Mucosa of rectum (tissue), 2 donors: Measurements from ENCODE around the gene SNX22.

Source experiments
- H3K27ac ChIP-seq, 2 donors: one replicate each; pipeline ENCODE4 v1.7.0; 2013; ENCODE audit warnings: inconsistent platforms in 2 of 2, low read depth in 2 of 2, low read length in 2 of 2
- H3K27me3 ChIP-seq, 2 donors: one replicate each; pipeline ENCODE4 v1.7.0; 2013; ENCODE audit warnings: low read length in 2 of 2; ENCODE audit not compliant: control insufficient read depth in 2 of 2, insufficient read depth in 2 of 2
- H3K36me3 ChIP-seq, 2 donors: one replicate each; pipeline ENCODE4 v1.7.0; 2013; ENCODE audit warnings: low read length in 2 of 2; ENCODE audit not compliant: control insufficient read depth in 2 of 2, insufficient read depth in 2 of 2
- H3K4me1 ChIP-seq, 2 donors: one replicate each; pipeline ENCODE4 v1.7.0; 2013; ENCODE audit warnings: low read length in 2 of 2, mild to moderate bottlenecking in 1 of 2; ENCODE audit not compliant: control insufficient read depth in 2 of 2, insufficient read depth in 2 of 2
- H3K4me3 ChIP-seq, 2 donors: one replicate each; pipeline ENCODE4 v1.7.0; 2013; ENCODE audit warnings: low read length in 2 of 2
- H3K9ac ChIP-seq, 2 donors: one replicate each; pipeline ENCODE4 v1.7.0; 2013; ENCODE audit warnings: low read length in 2 of 2, low read depth in 1 of 2, mild to moderate bottlenecking in 1 of 2
- H3K9me3 ChIP-seq, 2 donors: one replicate each; pipeline ENCODE4 v1.7.0; 2013; ENCODE audit warnings: low read length in 2 of 2; ENCODE audit not compliant: control insufficient read depth in 2 of 2
- donor health status: healthy.
- donor health status: Normal muscosa, but diverticular disease.

The SNX22 gene

GRCh38 chr15:64133623-64134344 lies 17.7 kb upstream of the SNX22 start:
- no peak overlapping the region for H3K4me3 ChIP-seq
- no peaks in the 10 kb centered on the region for H3K27me3 ChIP-seq
- H3K9ac ChIP-seq, result no peak overlapping the region
- no peaks in the 10 kb centered on the region for H3K4me1 ChIP-seq
- no peaks in the 10 kb centered on the region for H3K9me3 ChIP-seq
- no peak overlapping the region for H3K27ac ChIP-seq
- H3K36me3 ChIP-seq, result peaks cover 80 to 85% of the 10 kb centered on the region in 2 donors

DNA sequence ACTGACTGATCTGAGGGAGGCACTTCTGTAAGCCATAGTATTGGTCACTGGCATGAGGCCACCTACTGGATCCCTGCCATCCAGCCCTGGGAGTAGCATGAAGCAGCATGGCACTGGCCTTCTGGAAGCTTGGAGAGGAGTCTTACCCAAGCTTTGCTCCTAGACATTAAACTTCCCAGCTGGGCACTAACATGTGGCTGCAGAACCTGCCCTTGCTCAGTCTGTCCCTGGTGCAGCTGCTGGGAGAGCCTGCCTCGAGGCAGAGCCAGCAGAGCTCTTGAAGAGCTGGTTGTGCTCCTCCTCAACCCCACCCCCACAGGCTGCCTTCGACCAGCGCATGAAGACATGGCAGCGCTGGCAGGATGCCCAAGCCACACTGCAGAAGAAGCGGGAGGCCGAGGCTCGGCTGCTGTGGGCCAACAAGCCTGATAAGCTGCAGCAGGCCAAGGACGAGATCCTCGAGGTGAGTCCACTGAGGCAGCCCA lies 17.1 kb upstream of the SNX22 start:
- H3K4me3 ChIP-seq, result no peak overlapping the region
- H3K27me3 ChIP-seq, result no peaks in the 10 kb centered on the region
- no peaks in the 10 kb centered on the region for H3K9me3 ChIP-seq
- no peak overlapping the region for H3K27ac ChIP-seq
- no peak overlapping the region for H3K9ac ChIP-seq
- H3K4me1 ChIP-seq, result no peaks in the 10 kb centered on the region
- H3K36me3 ChIP-seq, result peaks cover 77 to 82% of the 10 kb centered on the region in 2 donors

GRCh38 chr15:64136347-64136746 lies 15.2 kb upstream of the SNX22 start:
- H3K4me3 ChIP-seq, result no peak overlapping the region
- H3K36me3 ChIP-seq, result peaks cover 63 to 68% of the 10 kb centered on the region in 2 donors
- H3K9me3 ChIP-seq, result no peaks in the 10 kb centered on the region
- H3K27ac ChIP-seq, result no peak overlapping the region
- H3K4me1 ChIP-seq, result no peaks in the 10 kb centered on the region
- no peak overlapping the region for H3K9ac ChIP-seq
- H3K27me3 ChIP-seq, result no peaks in the 10 kb centered on the region

GRCh38 chr15:64137226-64137833 lies 14.2 kb upstream of the SNX22 start:
- Histone ChIP-seq H3K27ac (no peak overlapping the region), H3K36me3 (peaks cover 56 to 63% of the 10 kb centered on the region in 2 donors)

DNA sequence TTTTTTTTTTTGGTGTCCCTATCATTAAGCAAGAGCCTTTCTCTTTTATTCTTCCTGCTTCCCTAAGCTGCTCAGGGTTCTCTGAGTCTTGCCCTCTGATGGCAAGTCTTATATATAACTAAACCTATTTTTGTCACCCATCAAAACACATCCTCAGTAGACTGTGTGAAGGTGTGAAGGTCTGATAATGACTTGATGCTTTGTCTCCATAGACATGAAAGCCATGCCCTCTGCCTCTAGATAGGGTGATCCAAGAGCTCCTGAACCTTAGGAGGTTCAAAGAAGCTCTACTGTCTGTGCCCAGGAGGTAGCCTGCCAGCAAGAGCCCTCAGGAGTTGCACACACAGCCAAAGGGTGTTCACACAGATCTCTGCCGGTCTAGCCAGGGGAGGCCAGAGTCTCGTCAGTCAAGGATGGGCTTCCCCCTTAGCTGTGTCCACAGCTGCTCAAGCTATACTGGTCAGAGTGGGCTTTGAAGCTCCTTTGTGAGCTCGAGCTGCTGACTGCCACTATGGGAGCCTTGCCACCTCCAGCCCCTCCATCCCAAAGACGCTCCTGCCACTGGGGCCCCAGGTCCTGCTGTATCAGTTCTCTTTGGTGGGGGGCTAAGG lies 13.1 kb upstream of the SNX22 start:
- Histone ChIP-seq H3K36me3 (peaks cover 60 to 63% of the 10 kb centered on the region in 2 donors), H3K27ac (no peak overlapping the region), H3K9me3 (no peaks in the 10 kb centered on the region), H3K27me3 (no peaks in the 10 kb centered on the region), H3K9ac (no peak overlapping the region), H3K4me1 (no peaks in the 10 kb centered on the region), H3K4me3 (no peak overlapping the region)

More at GRCh38 chr15:64137226-64137833, 14.2 kb upstream of the SNX22 start:
- Histone ChIP-seq H3K4me1 (no peaks in the 10 kb centered on the region), H3K27me3 (no peaks in the 10 kb centered on the region), H3K9me3 (no peaks in the 10 kb centered on the region), H3K4me3 (no peak overlapping the region), H3K9ac (no peak overlapping the region)

- H3K9ac ChIP-seq, result no peak overlapping the region
- peaks cover 46 to 50% of the 10 kb centered on the region in 2 donors for H3K36me3 ChIP-seq
- H3K27ac ChIP-seq, result no peak overlapping the region
- H3K4me1 ChIP-seq, result peaks cover 0 to 2% of the 10 kb centered on the region in 2 donors
- H3K27me3 ChIP-seq, result no peaks in the 10 kb centered on the region
- H3K9me3 ChIP-seq, result no peaks in the 10 kb centered on the region
- H3K4me3 ChIP-seq, result no peak overlapping the region
These were observed 9.6 kb upstream of the SNX22 start for GRCh38 chr15:64141798-64142512.

GRCh38 chr15:64143276-64143675 lies 8.3 kb upstream of the SNX22 start:
- Histone ChIP-seq H3K27ac (no peak overlapping the region), H3K4me1 (peaks cover 0 to 2% of the 10 kb centered on the region in 2 donors), H3K9me3 (no peaks in the 10 kb centered on the region), H3K27me3 (no peaks in the 10 kb centered on the region), H3K4me3 (no peak overlapping the region), H3K9ac (no peak overlapping the region), H3K36me3 (peaks cover 34 to 39% of the 10 kb centered on the region in 2 donors)

DNA sequence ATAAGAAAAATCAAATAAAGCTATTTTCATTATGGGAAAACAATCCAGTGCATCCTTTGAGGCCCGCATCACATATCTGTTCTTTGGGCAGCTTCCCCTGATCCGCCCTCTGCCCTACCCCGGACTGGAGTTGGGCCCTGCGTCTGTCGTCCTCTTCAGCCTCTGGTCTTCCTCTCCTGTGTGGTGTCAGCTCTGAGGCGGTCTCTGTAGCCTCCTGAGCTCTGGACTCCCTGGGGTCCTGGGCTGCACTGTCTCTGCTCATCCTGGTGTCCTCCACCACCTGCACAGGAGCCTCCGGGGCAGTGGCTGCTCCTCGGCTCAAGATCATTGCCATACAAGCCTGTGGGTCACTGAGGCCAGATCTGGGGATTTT lies 7.4 kb upstream of the SNX22 start:
- Histone ChIP-seq H3K9me3 (no peaks in the 10 kb centered on the region), H3K36me3 (peaks cover 29 to 34% of the 10 kb centered on the region in 2 donors), H3K4me1 (peaks cover 0 to 2% of the 10 kb centered on the region in 2 donors), H3K4me3 (no peak overlapping the region), H3K9ac (no peak overlapping the region), H3K27me3 (no peaks in the 10 kb centered on the region), H3K27ac (peak overlapping the region in 1 of 2 donors; percentile 4)

GRCh38 chr15:64144565-64145281 lies 6.8 kb upstream of the SNX22 start:
- H3K9ac ChIP-seq, result no peak overlapping the region
- H3K4me1 ChIP-seq, result peaks cover 0 to 2% of the 10 kb centered on the region in 2 donors
- H3K9me3 ChIP-seq, result no peaks in the 10 kb centered on the region
- no peak overlapping the region for H3K4me3 ChIP-seq
- H3K36me3 ChIP-seq, result peaks cover 29 to 34% of the 10 kb centered on the region in 2 donors
- no peaks in the 10 kb centered on the region for H3K27me3 ChIP-seq
- H3K27ac ChIP-seq, result peak overlapping the region in 1 of 2 donors; percentile 4
